Common myeloid progenitor, CD34-positive (primary cell): ENCODE results near the gene MARVELD1.

ENCODE experiments used
- CTCF ChIA-PET: fragments of 350-600 bp; sonication (Branson Sonifier 250); formaldehyde crosslinking; loops from one replicate; lab custom pipeline; 2021; ENCODE audit warnings: antibody characterized with exemption; lab: Charles Lee
- POLR2A ChIA-PET: fragments of 350-600 bp; sonication (Branson Sonifier 250); formaldehyde crosslinking; loops from one replicate; lab custom pipeline; 2021; ENCODE audit warnings: antibody characterized with exemption; lab: Charles Lee
- DNase-seq, 3 donors: peaks; one replicate each; pipeline versions ENCODE4 v3.0.0 to v3.0.0-alpha.2; 2013
- H3K27ac ChIP-seq, 2 experiments: 1 replicate in 1 of 2; 2 replicates in 1 of 2; pipeline ENCODE4 v1.7.0; 2013; ENCODE audit warnings: inconsistent platforms in 2 of 2, low read length in 2 of 2, mild to moderate bottlenecking in 2 of 2, low read depth in 1 of 2, moderate library complexity in 1 of 2; ENCODE audit not compliant: severe bottlenecking in 2 of 2, insufficient read depth in 1 of 2, poor library complexity in 1 of 2
- H3K27me3 ChIP-seq, 5 experiments: replicated peaks in 2 of 5; 1 replicate in 3 of 5; 2 replicates in 2 of 5; pipeline versions ENCODE4 v1.6.1 to v1.7.0; 2013; ENCODE audit warnings: low read length in 4 of 5, mild to moderate bottlenecking in 2 of 5, moderate library complexity in 2 of 5, inconsistent platforms in 1 of 5; ENCODE audit not compliant: insufficient read depth in 5 of 5, control insufficient read depth in 4 of 5
- H3K36me3 ChIP-seq, 4 experiments: 1 replicate in 2 of 4; 2 replicates in 2 of 4; pipeline versions ENCODE4 v1.6.1 to v1.7.0; 2013; ENCODE audit warnings: low read length in 3 of 4, control low read depth in 1 of 4, mild to moderate bottlenecking in 1 of 4; ENCODE audit not compliant: control insufficient read depth in 4 of 4, insufficient read depth in 4 of 4
- H3K4me1 ChIP-seq, 4 experiments: 1 replicate in 3 of 4; 2 replicates in 1 of 4; pipeline versions ENCODE4 v1.6.1 to v1.7.1; 2013; ENCODE audit warnings: low read length in 3 of 4, mild to moderate bottlenecking in 3 of 4, control low read depth in 1 of 4, inconsistent platforms in 1 of 4, moderate library complexity in 1 of 4; ENCODE audit not compliant: control insufficient read depth in 4 of 4, insufficient read depth in 4 of 4; ENCODE audit errors: control extremely low read depth in 1 of 4
- H3K4me3 ChIP-seq, 7 experiments: 1 replicate in 4 of 7; 2 replicates in 3 of 7; pipeline versions ENCODE4 v1.5.1 to v1.7.0; 2013; ENCODE audit warnings: mild to moderate bottlenecking in 7 of 7, low read length in 6 of 7, moderate library complexity in 6 of 7, inconsistent platforms in 2 of 7, low read depth in 2 of 7, control low read depth in 1 of 7; ENCODE audit not compliant: insufficient read depth in 4 of 7, control insufficient read depth in 1 of 7; ENCODE audit errors: extremely low read depth in 1 of 7
- H3K9me3 ChIP-seq, 5 experiments: 1 replicate in 4 of 5; 2 replicates in 1 of 5; pipeline versions ENCODE4 v1.6.1 to v1.7.1; 2013; ENCODE audit warnings: low read length in 4 of 5, mild to moderate bottlenecking in 2 of 5, inconsistent platforms in 1 of 5, low read depth in 1 of 5, moderate library complexity in 1 of 5; ENCODE audit not compliant: control insufficient read depth in 4 of 5, insufficient read depth in 2 of 5; ENCODE audit errors: control extremely low read depth in 1 of 5
- WGBS: methylation state at CpG from one replicate; pipeline ENCODE4 v1.1.5; 2013; ENCODE audit not compliant: insufficient coverage; 5-methylcytosine and 5-hydroxymethylcytosine counted together

The MARVELD1 gene

DNA sequence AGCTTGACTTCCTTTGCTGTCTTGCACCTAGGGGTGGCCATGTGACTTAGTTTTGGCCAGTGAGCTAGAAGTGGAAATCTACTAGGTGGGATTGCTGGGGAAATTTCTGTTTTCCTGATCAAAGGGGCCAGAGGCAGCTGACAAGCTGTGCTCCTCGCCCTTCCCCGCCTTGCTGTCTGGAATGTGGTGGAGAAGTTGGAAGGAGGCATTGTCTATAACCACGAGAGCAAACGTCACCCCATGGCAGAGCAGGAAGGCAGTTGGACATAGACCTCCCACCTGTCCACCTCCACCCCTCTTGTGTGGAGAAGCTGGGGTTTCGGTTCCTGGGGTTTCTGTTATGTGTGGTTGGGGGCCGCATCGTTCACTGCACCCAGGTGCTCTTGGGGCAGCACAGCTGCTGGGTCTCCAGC, 51.0 kb downstream of the MARVELD1 start:
- POLR2A ChIA-PET: no interaction called here
- H3K27ac ChIP-seq: no peak overlapping the region
- H3K4me1 ChIP-seq: peaks cover 0 to 10% (median under 1%) of the 10 kb centered on the region in 4 experiments
- no peak overlapping the region for H3K4me3 ChIP-seq
- WGBS: 100% methylated on average over 2 of the region's 7 CpGs
- no peak for DNase-seq
- peaks cover 6 to 26% (median 16%) of the 10 kb centered on the region in 4 experiments for H3K36me3 ChIP-seq
- H3K27me3 ChIP-seq: peaks cover 0 to 8% (median 3%) of the 10 kb centered on the region in 5 experiments
- no peaks in the 10 kb centered on the region for H3K9me3 ChIP-seq
- CTCF ChIA-PET: interaction anchor here (0.6 to 7.3 kb wide), 3 partner anchors 18 to 105 kb away, joined by 3 to 62 read pairs (median 3); no protein-coding TSS in a partner anchor

DNA sequence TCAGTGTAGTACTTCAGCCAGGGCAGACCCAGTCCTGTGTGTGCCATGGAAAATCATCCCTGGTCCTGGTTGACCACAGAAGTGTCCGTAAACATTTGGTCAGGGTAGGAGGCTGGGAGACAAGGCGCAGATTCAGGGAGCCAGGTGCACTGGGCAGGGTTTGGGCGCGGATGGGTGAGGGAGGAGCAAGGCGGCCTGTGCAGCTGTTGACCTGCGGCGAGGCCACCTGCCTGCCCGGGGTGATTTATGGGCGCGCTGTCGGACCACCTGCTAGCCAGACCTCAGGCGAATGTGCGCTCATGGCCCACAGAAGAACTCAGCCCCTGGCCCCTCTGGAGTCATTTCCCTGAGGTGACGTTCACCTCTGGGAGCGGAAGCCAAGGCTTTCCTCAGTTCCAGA, 51.7 kb downstream of the MARVELD1 start:
- no peak for DNase-seq
- POLR2A ChIA-PET: no interaction called here
- CTCF ChIA-PET: interaction anchor here (0.7 to 7.3 kb wide), 3 partner anchors 8 to 104 kb away, joined by 3 to 62 read pairs (median 3); no protein-coding TSS in a partner anchor
- H3K27me3 ChIP-seq: peaks cover 0 to 14% (median 7%) of the 10 kb centered on the region in 5 experiments
- H3K36me3 ChIP-seq: peaks cover 2 to 20% (median 10%) of the 10 kb centered on the region in 4 experiments
- 97% methylated on average over 15 of the region's 15 CpGs for WGBS
- peaks cover 0 to 10% (median under 1%) of the 10 kb centered on the region in 4 experiments for H3K4me1 ChIP-seq
- H3K4me3 ChIP-seq: no peak overlapping the region
- no peak overlapping the region for H3K27ac ChIP-seq
- no peaks in the 10 kb centered on the region for H3K9me3 ChIP-seq

DNA sequence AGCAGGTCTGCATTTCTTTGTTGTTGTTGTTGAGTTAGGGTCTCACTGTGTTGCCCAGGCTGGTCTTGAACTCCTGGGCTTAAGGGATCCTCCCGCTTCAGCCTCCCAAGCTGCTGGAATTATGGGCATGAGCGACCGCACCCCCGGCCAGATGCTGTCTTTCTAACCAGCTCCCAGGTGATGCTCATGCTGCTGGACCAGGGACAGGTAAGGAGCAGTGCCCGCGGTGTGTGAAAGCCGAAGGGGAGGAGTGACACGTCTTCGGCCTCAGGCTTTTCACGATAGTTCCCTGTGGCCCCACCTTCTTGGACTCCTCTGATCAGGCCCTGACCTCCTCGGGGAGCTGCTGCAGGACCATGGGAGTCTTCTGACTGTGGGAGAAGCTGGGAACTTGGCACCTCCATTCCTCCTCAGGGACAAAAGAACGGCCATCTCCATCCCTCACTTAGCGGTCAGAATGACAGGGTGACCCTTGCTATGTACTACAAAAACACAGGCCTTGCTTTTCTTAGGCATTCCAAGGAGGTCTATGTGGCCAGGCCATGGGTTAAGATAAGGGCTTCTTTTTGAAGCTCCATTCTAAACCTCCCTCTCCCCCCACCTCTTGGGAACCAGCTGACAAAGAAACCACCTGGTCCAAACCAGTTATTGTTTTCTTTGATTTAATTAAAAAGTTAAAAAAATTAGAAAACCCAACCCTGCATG, 52.7 kb downstream of the MARVELD1 start:
- H3K36me3 ChIP-seq: peaks cover 0 to 10% (median 4%) of the 10 kb centered on the region in 4 experiments
- no peak for DNase-seq

DNA sequence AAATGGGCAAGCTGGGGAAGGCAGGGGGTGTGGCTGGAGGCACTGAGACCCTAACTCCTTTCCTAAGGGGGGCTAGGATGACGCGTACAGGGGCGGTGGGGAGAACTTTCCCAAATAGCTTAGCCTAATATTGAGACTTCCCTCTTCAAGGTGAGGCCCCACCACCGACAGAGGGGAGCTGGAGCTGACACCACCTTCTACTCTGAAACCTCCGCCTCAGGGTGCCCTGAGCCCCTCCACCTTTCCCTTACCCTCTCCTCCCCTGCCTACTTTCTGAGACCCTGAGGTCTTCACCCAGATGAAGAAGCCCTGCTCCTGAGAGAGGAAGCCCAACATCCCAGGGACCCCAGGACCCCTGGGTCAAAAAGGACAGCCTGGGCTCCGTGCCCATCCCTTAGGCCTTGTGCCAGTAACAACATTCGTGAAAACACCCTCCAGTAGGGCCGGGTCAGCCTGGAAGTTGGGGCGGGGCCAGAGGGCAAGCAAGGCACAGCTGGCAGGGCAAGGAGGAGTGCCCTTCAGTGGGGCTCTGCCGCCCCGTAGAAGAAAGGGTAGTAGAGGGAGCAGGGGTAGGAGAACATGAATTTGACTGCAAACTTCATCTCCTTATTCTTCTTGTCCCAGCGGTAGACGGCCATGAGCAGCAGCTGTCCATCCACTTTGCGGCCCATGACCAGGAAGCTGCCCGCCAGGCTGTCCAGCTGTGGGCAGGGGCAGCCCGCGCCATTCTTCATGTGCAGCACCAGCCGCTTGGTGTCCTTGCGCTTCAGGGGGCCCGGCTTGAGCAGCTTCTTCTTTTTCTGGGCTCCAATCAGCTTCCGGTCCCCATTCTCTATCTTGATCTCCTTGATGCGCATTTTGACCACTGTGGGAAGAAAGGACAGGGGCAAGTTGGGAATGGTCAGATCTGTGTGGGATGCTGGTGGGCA, 53.7 kb downstream of the MARVELD1 start:
- CTCF ChIA-PET: interaction anchor here (0.8 to 2.9 kb wide), 8 partner anchors 8 to 102 kb away, joined by 3 to 13 read pairs (median 4); partner anchors contain the start of gene AVPI1

More for the DNA sequence above, 52.7 kb downstream of the MARVELD1 start:
- Histone ChIP-seq H3K4me1 (peaks cover 0 to 16% (median 4%) of the 10 kb centered on the region in 4 experiments), H3K4me3 (no peak overlapping the region), H3K27me3 (peaks cover 3 to 25% (median 13%) of the 10 kb centered on the region in 5 experiments), H3K27ac (no peak overlapping the region), H3K9me3 (no peaks in the 10 kb centered on the region)
- ChIA-PET POLR2A (no interaction called here), CTCF (interaction anchor here (0.7 to 2.9 kb wide), 8 partner anchors 9 to 103 kb away, joined by 3 to 13 read pairs (median 4); partner anchors contain the start of gene AVPI1)
- WGBS: 96% methylated on average over 12 of the region's 13 CpGs

More for the DNA sequence above, 53.7 kb downstream of the MARVELD1 start:
- Histone ChIP-seq H3K4me1 (peaks cover 0 to 24% (median 13%) of the 10 kb centered on the region in 4 experiments), H3K4me3 (no peak overlapping the region), H3K36me3 (peaks cover 0 to 3% (median 1%) of the 10 kb centered on the region in 4 experiments), H3K9me3 (no peaks in the 10 kb centered on the region), H3K27me3 (peaks cover 3 to 34% (median 16%) of the 10 kb centered on the region in 5 experiments), H3K27ac (no peak overlapping the region)
- POLR2A ChIA-PET: no interaction called here
- WGBS: 96% methylated on average over 17 of the region's 22 CpGs
- no peak for DNase-seq
